Upper lobe of left lung (tissue), 6 donors: ENCODE results near the gene CCDC81. TPM values are rescaled to one million over a fixed set of nuclear protein-coding genes. Genes with fewer than 3 reads are reported as not detected.

Experiments used
- ATAC-seq, 2 donors: fragments of 200-7000 bp; cut with Tn5 transposase; one replicate each; pipeline ENCODE4 v1.9.1; 2022; ENCODE audit warnings: mild to moderate bottlenecking in 2 of 2, moderate library complexity in 2 of 2; ENCODE audit not compliant: low FRiP score in 2 of 2
- DNase-seq, 2 donors: peaks; one replicate each; pipeline ENCODE4 v3.0.0-alpha.2; 2019 to 2020
- H3K27ac ChIP-seq, 4 donors: fragments of 200-600 bp; sonication (generic); one replicate each; pipeline ENCODE4 v1.5.1; 2016 to 2019
- H3K27me3 ChIP-seq, 4 donors: fragments of 200-600 bp; sonication (generic); one replicate each; pipeline ENCODE4 v1.5.1; 2017 to 2019
- H3K36me3 ChIP-seq, 4 donors: fragments of 200-600 bp; sonication (generic); one replicate each; pipeline ENCODE4 v1.5.1; 2016 to 2019
- H3K4me1 ChIP-seq, 4 donors: fragments of 200-600 bp; sonication (generic); one replicate each; pipeline ENCODE4 v1.5.1; 2018 to 2019
- H3K4me3 ChIP-seq, 4 donors: fragments of 200-600 bp; sonication (generic); one replicate each; pipeline ENCODE4 v1.5.1; 2017 to 2019; ENCODE audit warnings: mild to moderate bottlenecking in 2 of 4, moderate library complexity in 1 of 4
- H3K9me3 ChIP-seq, 4 donors: fragments of 200-600 bp; sonication (generic); one replicate each; pipeline ENCODE4 v1.5.1; 2018 to 2019
- EP300 ChIP-seq, 4 donors: sonication (generic); formaldehyde crosslinking; IDR thresholded peaks; one replicate each; pipeline ENCODE4 v1.5.1; 2017; ENCODE audit warnings: antibody characterized with exemption in 4 of 4, control low read depth in 2 of 4
- POLR2A ChIP-seq, 4 donors: fragments of 450-650 bp; IDR thresholded peaks; one replicate each; pipeline ENCODE4 v1.5.1; 2016 to 2017; ENCODE audit warnings: antibody characterized with exemption in 4 of 4, mild to moderate bottlenecking in 2 of 4
- POLR2AphosphoS5 ChIP-seq, 2 donors: sonication (generic); formaldehyde crosslinking; IDR thresholded peaks; one replicate each; pipeline ENCODE4 v1.5.1; 2017; ENCODE audit warnings: antibody characterized with exemption in 2 of 2
- WGBS, 2 donors: methylation state at CpG; one replicate each; pipeline ENCODE4 v1.1.5; 2017 to 2018; 5-methylcytosine and 5-hydroxymethylcytosine counted together
- total RNA-seq, 6 donors: library from RNA; depleted of rRNA in 4 of 6; stranded (reverse); fragments of >200 nt in 4 of 6; gene quantifications; one replicate each; pipeline versions ENCODE4 v1.1.0 to v1.2.1, GENCODE V29; 2016 to 2021
- TF ChIP-seq, protein P1 (sequence below), 6 experiments: fragments of 450-650 bp in 4 of 6; fragments of 200-600 bp in 2 of 6; sonication (generic) in 2 of 6; IDR thresholded peaks; one replicate each; pipeline ENCODE4 v1.5.1; 2016 to 2019; ENCODE audit warnings: antibody characterized with exemption in 6 of 6
- donor health status: DM: no; HTN: no; CAD: no; lungs with moderate emphysema.
- donor health status: DM: no; HTN: yes; CAD: no; lungs with severe emphysema.

Gene CCDC81
- total RNA-seq, 6 donors from 2014 or later, result 0.52 to 10.5 (median 2.7) TPM

DNA sequence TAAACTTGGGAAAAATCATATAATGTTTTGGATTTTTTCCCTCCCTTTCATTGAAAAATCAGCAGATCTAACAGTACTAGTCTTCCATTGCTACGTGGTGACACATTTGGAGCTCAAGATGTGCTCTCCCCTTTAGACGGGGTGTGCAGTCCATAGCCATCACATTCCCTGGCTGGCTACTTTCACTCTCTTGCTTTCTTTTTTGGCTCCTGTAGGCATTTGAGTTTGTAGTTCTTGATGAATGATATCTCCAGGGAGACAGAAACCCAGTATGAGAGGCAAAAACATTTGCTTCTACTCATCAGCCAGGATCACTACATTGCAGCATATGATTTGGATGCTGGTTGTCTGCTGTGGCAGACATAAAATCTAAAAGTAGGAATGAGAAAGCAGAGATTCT, 12.1 kb downstream of the CCDC81 start:
- Histone ChIP-seq H3K4me3 (no peak overlapping the region), H3K27ac (no peak overlapping the region), H3K4me1 (no peaks in the 10 kb centered on the region), H3K9me3 (no peaks in the 10 kb centered on the region), H3K36me3 (no peaks in the 10 kb centered on the region), H3K27me3 (no peaks in the 10 kb centered on the region)
- no peak for ATAC-seq
- DNase-seq, result no peak
- TF ChIP-seq EP300 (IDR thresholded peaks at IDR 0.05) (no peak), POLR2A (IDR thresholded peaks at IDR 0.05) (no peak), POLR2AphosphoS5 (IDR thresholded peaks at IDR 0.05) (no peak)
- TF ChIP-seq, protein P1, sequence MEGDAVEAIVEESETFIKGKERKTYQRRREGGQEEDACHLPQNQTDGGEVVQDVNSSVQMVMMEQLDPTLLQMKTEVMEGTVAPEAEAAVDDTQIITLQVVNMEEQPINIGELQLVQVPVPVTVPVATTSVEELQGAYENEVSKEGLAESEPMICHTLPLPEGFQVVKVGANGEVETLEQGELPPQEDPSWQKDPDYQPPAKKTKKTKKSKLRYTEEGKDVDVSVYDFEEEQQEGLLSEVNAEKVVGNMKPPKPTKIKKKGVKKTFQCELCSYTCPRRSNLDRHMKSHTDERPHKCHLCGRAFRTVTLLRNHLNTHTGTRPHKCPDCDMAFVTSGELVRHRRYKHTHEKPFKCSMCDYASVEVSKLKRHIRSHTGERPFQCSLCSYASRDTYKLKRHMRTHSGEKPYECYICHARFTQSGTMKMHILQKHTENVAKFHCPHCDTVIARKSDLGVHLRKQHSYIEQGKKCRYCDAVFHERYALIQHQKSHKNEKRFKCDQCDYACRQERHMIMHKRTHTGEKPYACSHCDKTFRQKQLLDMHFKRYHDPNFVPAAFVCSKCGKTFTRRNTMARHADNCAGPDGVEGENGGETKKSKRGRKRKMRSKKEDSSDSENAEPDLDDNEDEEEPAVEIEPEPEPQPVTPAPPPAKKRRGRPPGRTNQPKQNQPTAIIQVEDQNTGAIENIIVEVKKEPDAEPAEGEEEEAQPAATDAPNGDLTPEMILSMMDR (IDR thresholded peaks at IDR 0.05), result no peak
- 87 to 88% methylated on average over 2 of the region's 2 CpGs for WGBS, 2 donors

DNA sequence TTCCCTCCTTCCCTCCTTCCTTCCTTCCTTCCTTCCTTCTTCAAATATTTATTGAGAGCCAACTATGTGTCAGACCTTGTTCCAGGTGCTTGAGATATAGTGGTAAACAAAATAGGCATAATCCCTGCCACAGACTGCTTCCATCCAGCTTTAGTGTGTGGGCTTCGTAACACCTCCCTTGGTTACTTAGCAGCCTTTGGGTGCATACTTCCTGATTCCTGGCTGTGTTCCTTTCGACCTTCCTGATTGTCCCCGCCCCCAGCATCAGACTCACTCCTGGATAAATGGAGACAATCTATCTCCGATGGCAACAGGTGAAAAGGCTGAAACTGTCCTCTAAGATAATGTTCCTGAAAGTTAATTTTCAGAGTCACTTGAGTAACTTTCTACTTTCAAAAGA, 13.5 kb downstream of the CCDC81 start:
- 65 to 69% methylated on average over 4 of the region's 4 CpGs for WGBS, 2 donors
- no peaks in the 10 kb centered on the region for H3K27me3 ChIP-seq
- H3K4me3 ChIP-seq, result no peak overlapping the region
- H3K4me1 ChIP-seq, result no peaks in the 10 kb centered on the region
- TF ChIP-seq, protein P1 (IDR thresholded peaks at IDR 0.05), result no peak
- no peak for TF ChIP-seq POLR2A (IDR thresholded peaks at IDR 0.05)
- no peak for TF ChIP-seq POLR2AphosphoS5 (IDR thresholded peaks at IDR 0.05)
- no peak for TF ChIP-seq EP300 (IDR thresholded peaks at IDR 0.05)
- H3K27ac ChIP-seq, result no peak overlapping the region
- no peak for ATAC-seq
- no peaks in the 10 kb centered on the region for H3K36me3 ChIP-seq
- H3K9me3 ChIP-seq, result no peaks in the 10 kb centered on the region
- no peak for DNase-seq

DNA sequence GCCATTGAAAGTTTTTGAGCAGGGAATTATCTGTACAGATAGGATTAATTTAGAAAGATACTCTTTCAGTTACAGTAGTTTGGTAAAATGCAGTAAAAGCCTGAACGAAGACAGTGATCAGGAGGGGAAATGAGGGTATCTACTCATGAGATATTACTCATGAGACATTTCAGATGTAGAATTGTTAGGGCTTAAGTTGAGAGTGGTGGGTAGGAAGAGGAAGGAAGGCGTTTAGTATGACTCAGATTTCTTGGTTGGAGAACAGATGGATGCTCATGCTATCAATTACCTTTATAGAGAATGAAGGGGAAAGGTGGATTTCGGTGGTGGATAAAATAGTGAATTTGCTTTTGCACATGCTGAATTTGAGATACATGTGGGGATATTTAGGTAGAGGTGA, 15.8 kb downstream of the CCDC81 start:
- 88 to 90% methylated on average over 3 of the region's 3 CpGs for WGBS, 2 donors
- Histone ChIP-seq H3K27me3 (no peaks in the 10 kb centered on the region), H3K36me3 (no peaks in the 10 kb centered on the region), H3K9me3 (no peaks in the 10 kb centered on the region), H3K4me1 (no peaks in the 10 kb centered on the region), H3K27ac (no peak overlapping the region), H3K4me3 (no peak overlapping the region)
- no peak for DNase-seq
- TF ChIP-seq, protein P1 (IDR thresholded peaks at IDR 0.05), result no peak
- TF ChIP-seq POLR2AphosphoS5 (IDR thresholded peaks at IDR 0.05) (no peak), POLR2A (IDR thresholded peaks at IDR 0.05) (no peak), EP300 (IDR thresholded peaks at IDR 0.05) (no peak)
- no peak for ATAC-seq

DNA sequence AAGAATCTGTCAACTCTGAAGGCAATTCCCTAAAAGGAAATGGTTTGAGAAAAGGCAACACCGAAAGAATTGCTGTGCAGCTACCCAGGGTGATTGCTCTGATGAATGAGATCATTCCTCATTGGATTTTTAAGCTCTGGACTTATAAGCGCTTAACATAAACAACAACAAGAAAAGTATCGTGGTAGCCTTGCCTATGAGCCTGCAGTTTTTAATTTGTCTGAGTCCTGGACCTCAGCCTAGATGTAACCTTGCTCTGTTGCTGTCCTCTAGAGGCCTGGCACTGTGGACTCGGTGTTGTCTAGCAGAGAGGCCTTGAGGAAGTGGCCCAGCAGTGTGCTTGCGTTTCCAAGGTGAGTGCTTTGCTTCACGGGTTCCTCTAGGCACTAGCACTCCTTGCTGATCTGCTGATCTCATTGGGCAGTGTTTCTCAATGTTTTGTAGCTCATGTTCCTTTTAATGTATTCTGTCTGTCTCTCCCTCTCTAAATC, 20.4 kb downstream of the CCDC81 start:
- H3K36me3 ChIP-seq, result no peaks in the 10 kb centered on the region
- no peak overlapping the region for H3K27ac ChIP-seq
- DNase-seq (no peak), ATAC-seq (peak in 1 of 2 donors; percentile 51)
- no peak overlapping the region for H3K4me3 ChIP-seq
- H3K27me3 ChIP-seq, result no peaks in the 10 kb centered on the region
- H3K4me1 ChIP-seq, result no peaks in the 10 kb centered on the region
- no peaks in the 10 kb centered on the region for H3K9me3 ChIP-seq
- TF ChIP-seq EP300 (IDR thresholded peaks at IDR 0.05), result no peak
- TF ChIP-seq, protein P1 (IDR thresholded peaks at IDR 0.05), result no peak
- TF ChIP-seq POLR2AphosphoS5 (IDR thresholded peaks at IDR 0.05), result no peak
- no peak for TF ChIP-seq POLR2A (IDR thresholded peaks at IDR 0.05)
- WGBS, 2 donors, result 48 to 65% methylated on average over 5 to 6 of the region's 6 CpGs

DNA sequence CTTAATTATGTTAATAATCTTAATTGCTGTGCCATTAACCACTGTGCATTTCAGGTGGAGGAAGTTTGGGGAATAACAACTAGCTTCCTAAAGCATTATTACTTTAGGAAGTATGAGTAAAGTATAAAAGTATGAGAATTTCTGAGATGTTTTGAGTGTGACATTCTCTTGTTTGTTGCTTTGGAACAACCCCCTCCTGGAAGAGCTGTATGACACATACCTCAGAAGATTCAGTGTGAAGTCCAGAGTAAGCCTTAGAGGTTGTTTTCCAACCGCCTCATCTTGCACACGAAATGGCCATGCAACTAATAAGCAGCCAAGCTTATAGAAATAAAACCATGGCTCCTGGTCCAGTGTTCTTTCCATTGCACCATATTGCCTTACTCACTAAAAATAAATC, 21.7 kb downstream of the CCDC81 start:
- WGBS, 2 donors, result 94 to 97% methylated on average over 2 of the region's 2 CpGs
- Histone ChIP-seq H3K27me3 (no peaks in the 10 kb centered on the region), H3K4me1 (no peaks in the 10 kb centered on the region), H3K4me3 (no peak overlapping the region), H3K36me3 (no peaks in the 10 kb centered on the region), H3K9me3 (no peaks in the 10 kb centered on the region), H3K27ac (no peak overlapping the region)
- DNase-seq (no peak), ATAC-seq (no peak)
- TF ChIP-seq, protein P1 (IDR thresholded peaks at IDR 0.05), result no peak
- TF ChIP-seq POLR2AphosphoS5 (IDR thresholded peaks at IDR 0.05), result no peak
- TF ChIP-seq POLR2A (IDR thresholded peaks at IDR 0.05), result no peak
- no peak for TF ChIP-seq EP300 (IDR thresholded peaks at IDR 0.05)
